ENCODE data around the gene ZBTB20. TPM values are rescaled to one million over a fixed set of nuclear protein-coding genes. Genes with fewer than 3 reads are reported as not detected.
A peak's percentile ranks its signal among the peaks of the same experiment; 100 is the strongest.

ZBTB20 gene
- total RNA-seq, 1 donor from 2014 or later: 21.4 TPM

DNA sequence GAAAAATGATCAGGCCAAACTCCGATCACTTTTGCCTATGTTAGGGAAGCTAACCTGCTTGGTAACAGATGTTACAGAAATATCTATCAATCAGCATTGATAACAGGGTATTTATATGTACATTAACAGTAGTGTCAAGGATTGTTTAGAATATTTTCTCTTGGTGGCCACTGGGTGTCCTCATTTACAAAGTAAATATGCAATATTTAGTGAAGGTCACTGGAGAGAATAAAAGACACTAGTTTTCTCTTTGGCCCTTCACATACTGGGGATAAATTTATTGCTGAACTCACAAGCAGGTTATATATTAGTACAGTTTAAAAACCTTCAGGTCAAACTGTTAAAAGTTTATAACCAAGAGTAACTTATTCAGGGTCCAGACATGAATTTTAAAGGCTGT, 784.3 kb downstream of the ZBTB20 start:
- Mint-ChIP-seq H3K4me3 (ENCODE audit: unreplicated experiment) (no peak overlapping the region), H3K9me3 (ENCODE audit: unreplicated experiment) (no peaks in the 10 kb centered on the region), H3K27ac (ENCODE audit: unreplicated experiment) (peak overlapping the region; percentile 70), H3K4me1 (ENCODE audit: low read depth, unreplicated experiment) (peaks cover 29% of the 10 kb centered on the region), H3K27me3 (ENCODE audit: low read depth, unreplicated experiment) (no peaks in the 10 kb centered on the region), H3K36me3 (ENCODE audit: low read depth, unreplicated experiment) (peaks cover 2% of the 10 kb centered on the region)
- TF ChIP-seq EZH2 (IDR thresholded peaks at IDR 0.05; ENCODE audit: insufficient read depth, low read length): no peak
- TF ChIP-seq, protein P1, sequence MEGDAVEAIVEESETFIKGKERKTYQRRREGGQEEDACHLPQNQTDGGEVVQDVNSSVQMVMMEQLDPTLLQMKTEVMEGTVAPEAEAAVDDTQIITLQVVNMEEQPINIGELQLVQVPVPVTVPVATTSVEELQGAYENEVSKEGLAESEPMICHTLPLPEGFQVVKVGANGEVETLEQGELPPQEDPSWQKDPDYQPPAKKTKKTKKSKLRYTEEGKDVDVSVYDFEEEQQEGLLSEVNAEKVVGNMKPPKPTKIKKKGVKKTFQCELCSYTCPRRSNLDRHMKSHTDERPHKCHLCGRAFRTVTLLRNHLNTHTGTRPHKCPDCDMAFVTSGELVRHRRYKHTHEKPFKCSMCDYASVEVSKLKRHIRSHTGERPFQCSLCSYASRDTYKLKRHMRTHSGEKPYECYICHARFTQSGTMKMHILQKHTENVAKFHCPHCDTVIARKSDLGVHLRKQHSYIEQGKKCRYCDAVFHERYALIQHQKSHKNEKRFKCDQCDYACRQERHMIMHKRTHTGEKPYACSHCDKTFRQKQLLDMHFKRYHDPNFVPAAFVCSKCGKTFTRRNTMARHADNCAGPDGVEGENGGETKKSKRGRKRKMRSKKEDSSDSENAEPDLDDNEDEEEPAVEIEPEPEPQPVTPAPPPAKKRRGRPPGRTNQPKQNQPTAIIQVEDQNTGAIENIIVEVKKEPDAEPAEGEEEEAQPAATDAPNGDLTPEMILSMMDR (IDR thresholded peaks at IDR 0.05; ENCODE audit: insufficient read depth, low read depth, low read length): peak; percentile 46
- Histone ChIP-seq H3K27me3 (ENCODE audit: insufficient read depth, low read length) (no peaks in the 10 kb centered on the region), H3K4me1 (ENCODE audit: insufficient read depth, low read length) (peaks cover 9% of the 10 kb centered on the region), H3K36me3 (ENCODE audit: insufficient read depth, low read length) (no peaks in the 10 kb centered on the region), H3K27ac (ENCODE audit: low read depth, low read length) (no peak overlapping the region), H3K4me3 (ENCODE audit: insufficient read depth, low read depth, low read length) (no peak overlapping the region), H3K79me2 (ENCODE audit: insufficient read depth, low read length) (no peaks in the 10 kb centered on the region), H3K9me3 (ENCODE audit: insufficient read depth, low read depth, low read length) (no peaks in the 10 kb centered on the region), H3K4me2 (ENCODE audit: low read length) (no peak overlapping the region), H3K9ac (ENCODE audit: low read length) (peak overlapping the region; percentile 35), H4K20me1 (ENCODE audit: insufficient read depth, low read length) (no peaks in the 10 kb centered on the region), H2AFZ (ENCODE audit: low read depth, low read length) (no peak overlapping the region)
- FAIRE-seq (peak; percentile 73), DNase-seq (ENCODE audit: low read depth) (peak; percentile 27)

DNA sequence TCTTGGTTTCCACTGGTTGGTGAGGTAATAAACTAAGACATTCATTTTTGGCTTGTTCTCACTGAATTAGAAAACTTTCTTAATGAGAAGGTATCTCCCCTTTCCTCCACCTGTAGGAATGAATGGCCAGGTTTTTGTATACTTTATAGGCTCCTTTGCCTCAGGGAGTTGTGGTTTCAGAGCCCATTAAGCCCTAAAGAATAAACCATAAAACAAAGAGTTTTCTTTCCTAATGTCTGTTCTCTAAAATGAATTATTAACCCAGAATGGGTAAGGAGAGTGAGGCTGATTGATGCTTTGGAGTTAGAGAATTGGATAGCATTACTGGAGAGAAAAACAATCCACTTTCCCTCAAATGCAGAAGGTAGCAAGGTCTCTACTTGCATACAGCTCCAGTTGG, 785.7 kb downstream of the ZBTB20 start:
- DNase-seq (ENCODE audit: low read depth): no peak
- Histone ChIP-seq H2AFZ (ENCODE audit: low read depth, low read length) (no peak overlapping the region), H3K4me1 (ENCODE audit: insufficient read depth, low read length) (peaks cover 9% of the 10 kb centered on the region), H3K4me3 (ENCODE audit: insufficient read depth, low read depth, low read length) (no peak overlapping the region), H3K4me2 (ENCODE audit: low read length) (no peak overlapping the region), H3K9me3 (ENCODE audit: insufficient read depth, low read depth, low read length) (no peaks in the 10 kb centered on the region), H3K27ac (ENCODE audit: low read depth, low read length) (no peak overlapping the region), H3K36me3 (ENCODE audit: insufficient read depth, low read length) (no peaks in the 10 kb centered on the region), H3K9ac (ENCODE audit: low read length) (no peak overlapping the region), H3K79me2 (ENCODE audit: insufficient read depth, low read length) (no peaks in the 10 kb centered on the region), H3K27me3 (ENCODE audit: insufficient read depth, low read length) (no peaks in the 10 kb centered on the region), H4K20me1 (ENCODE audit: insufficient read depth, low read length) (peaks cover 5% of the 10 kb centered on the region)
- no peak for FAIRE-seq
- no peak overlapping the region for H3K4me3 Mint-ChIP-seq (ENCODE audit: unreplicated experiment)
- H3K9me3 Mint-ChIP-seq (ENCODE audit: unreplicated experiment): no peaks in the 10 kb centered on the region
- H3K27me3 Mint-ChIP-seq (ENCODE audit: low read depth, unreplicated experiment): no peaks in the 10 kb centered on the region
- TF ChIP-seq, protein P1 (IDR thresholded peaks at IDR 0.05; ENCODE audit: insufficient read depth, low read depth, low read length): no peak
- no peak for TF ChIP-seq EZH2 (IDR thresholded peaks at IDR 0.05; ENCODE audit: insufficient read depth, low read length)
- H3K36me3 Mint-ChIP-seq (ENCODE audit: low read depth, unreplicated experiment): peaks cover 2% of the 10 kb centered on the region
- no peak overlapping the region for H3K27ac Mint-ChIP-seq (ENCODE audit: unreplicated experiment)
- H3K4me1 Mint-ChIP-seq (ENCODE audit: low read depth, unreplicated experiment): peaks cover 29% of the 10 kb centered on the region

DNA sequence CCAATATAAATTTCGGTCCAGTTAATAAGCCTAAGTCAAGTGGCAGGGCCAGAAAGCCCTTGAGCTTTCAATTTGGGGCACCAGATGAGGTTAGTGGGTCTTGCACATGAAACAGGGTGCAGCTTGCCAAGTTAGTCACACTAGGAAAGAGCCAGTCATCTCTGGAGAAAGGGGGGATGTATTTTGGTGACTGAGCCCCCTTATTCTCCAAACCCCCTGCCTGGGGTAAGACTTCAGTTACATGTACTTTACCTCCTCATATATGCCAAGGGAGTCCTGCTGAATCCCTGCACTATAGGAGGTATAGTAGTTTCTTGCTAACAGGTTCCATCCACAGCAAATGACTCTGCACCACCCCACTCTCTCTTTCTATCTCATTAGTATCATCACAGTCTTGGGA, 790.6 kb downstream of the ZBTB20 start:
- Histone ChIP-seq H3K9me3 (ENCODE audit: insufficient read depth, low read depth, low read length) (no peaks in the 10 kb centered on the region), H3K36me3 (ENCODE audit: insufficient read depth, low read length) (no peaks in the 10 kb centered on the region), H3K4me2 (ENCODE audit: low read length) (no peak overlapping the region), H3K27me3 (ENCODE audit: insufficient read depth, low read length) (no peaks in the 10 kb centered on the region), H4K20me1 (ENCODE audit: insufficient read depth, low read length) (peaks cover 14% of the 10 kb centered on the region), H3K4me1 (ENCODE audit: insufficient read depth, low read length) (no peaks in the 10 kb centered on the region), H3K9ac (ENCODE audit: low read length) (no peak overlapping the region), H3K4me3 (ENCODE audit: insufficient read depth, low read depth, low read length) (no peak overlapping the region), H3K79me2 (ENCODE audit: insufficient read depth, low read length) (no peaks in the 10 kb centered on the region), H2AFZ (ENCODE audit: low read depth, low read length) (no peak overlapping the region), H3K27ac (ENCODE audit: low read depth, low read length) (no peak overlapping the region)
- H3K27me3 Mint-ChIP-seq (ENCODE audit: low read depth, unreplicated experiment): no peaks in the 10 kb centered on the region
- H3K4me1 Mint-ChIP-seq (ENCODE audit: low read depth, unreplicated experiment): no peaks in the 10 kb centered on the region
- no peak overlapping the region for H3K27ac Mint-ChIP-seq (ENCODE audit: unreplicated experiment)
- no peaks in the 10 kb centered on the region for H3K9me3 Mint-ChIP-seq (ENCODE audit: unreplicated experiment)
- peaks cover 2% of the 10 kb centered on the region for H3K36me3 Mint-ChIP-seq (ENCODE audit: low read depth, unreplicated experiment)
- FAIRE-seq (no peak), DNase-seq (ENCODE audit: low read depth) (no peak)
- TF ChIP-seq EZH2 (IDR thresholded peaks at IDR 0.05; ENCODE audit: insufficient read depth, low read length): no peak
- TF ChIP-seq, protein P1 (IDR thresholded peaks at IDR 0.05; ENCODE audit: insufficient read depth, low read depth, low read length): no peak
- H3K4me3 Mint-ChIP-seq (ENCODE audit: unreplicated experiment): no peak overlapping the region
